HG03432 (cell line): ENCODE measurements around the gene UBXN11.

Experiments used
- ATAC-seq: cut with Tn5 transposase; IDR thresholded peaks from one replicate; pipeline ENCODE4 v1.9.1; 2021; ENCODE audit warnings: mild to moderate bottlenecking, moderate library complexity; ENCODE audit not compliant: unreplicated experiment

UBXN11 gene

DNA sequence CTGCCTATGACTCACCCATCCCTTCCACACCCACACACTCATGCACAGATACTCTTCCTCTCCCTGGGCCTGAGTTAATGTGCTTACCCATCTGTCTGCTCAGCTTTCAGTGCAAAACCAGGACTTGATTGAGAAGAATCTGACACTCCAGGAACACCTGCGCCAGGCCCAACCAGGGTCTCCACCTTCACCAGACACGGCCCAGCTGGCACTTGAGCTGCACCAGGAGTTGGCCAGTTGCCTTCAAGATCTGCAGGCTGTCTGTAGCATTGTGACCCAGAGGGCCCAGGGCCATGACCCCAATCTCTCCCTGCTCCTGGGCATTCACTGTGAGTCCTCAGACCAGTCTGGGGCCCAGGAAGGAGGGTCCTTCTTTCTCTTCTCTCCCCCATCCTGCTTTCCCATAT, 30.0 kb downstream of the UBXN11 start:
- no peak for ATAC-seq

DNA sequence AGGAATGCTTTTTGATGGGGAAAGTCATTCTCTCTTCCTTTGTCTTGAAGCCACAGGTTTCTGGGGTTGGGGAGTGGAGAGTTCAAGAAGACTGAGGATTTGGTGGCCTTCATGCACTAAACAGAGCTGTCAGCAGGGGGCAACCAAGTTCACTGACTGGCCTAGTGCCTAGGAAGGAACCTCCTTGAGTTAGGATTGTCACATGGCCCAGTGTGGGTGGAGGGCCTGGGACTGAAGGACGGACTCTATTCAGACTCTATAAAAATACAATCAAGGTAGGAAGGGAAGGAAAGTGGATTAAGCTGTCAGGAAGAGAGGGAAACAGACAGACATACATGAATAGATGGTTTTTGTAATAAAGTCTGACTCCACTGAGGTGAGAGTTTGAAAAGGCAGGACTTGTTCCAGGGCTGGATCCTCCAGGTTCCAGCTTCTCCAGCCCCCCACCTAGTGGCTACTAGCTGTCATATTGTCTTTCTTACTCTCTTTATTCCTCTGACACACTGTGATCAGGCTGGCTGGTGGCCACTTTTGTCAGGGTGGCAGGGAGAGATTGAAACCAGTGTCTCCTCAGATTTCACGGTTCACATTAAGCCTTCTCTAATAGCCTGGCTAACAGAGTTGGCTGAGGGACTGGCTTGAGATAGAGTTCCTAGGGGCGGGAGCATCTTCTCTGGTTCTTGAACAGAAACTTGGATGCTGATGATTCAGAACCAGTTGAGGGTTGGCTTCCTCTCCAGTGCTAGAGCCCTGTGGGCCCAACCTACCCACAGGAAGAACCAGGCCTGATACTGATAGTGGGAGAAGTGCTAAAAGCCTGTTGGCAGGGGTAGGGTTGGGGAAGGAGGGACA, 30.6 kb downstream of the UBXN11 start:
- no peak for ATAC-seq

DNA sequence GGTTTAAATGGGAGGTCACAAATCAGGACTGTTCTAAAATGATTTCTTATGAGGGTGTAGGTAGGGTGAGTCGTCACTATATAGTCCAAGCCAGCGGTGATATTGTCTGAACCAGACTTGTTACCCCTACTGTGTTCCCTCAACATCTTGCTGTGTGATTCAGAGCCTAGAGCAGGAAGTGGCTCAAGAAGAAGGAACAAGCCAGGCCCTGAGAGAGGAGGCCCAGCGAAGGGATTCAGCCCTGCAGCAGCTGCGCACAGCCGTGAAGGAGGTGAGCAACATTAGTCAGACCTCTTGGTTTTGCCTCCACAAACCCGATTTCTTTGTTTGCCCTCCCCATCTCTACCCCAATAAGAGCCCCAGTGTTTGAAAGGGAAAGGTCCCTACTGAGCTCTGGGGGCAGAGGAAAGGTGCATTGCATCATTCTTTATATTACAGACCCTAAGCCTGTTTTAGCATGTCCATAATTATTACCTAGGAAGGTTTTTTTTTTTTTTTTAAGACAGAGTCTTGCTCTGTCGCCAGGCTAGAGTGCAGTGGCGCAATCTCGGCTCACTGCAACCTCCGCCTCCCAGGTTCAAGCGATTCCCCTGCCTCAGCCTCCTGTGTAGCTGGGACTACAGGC, 31.5 kb downstream of the UBXN11 start:
- no peak for ATAC-seq

DNA sequence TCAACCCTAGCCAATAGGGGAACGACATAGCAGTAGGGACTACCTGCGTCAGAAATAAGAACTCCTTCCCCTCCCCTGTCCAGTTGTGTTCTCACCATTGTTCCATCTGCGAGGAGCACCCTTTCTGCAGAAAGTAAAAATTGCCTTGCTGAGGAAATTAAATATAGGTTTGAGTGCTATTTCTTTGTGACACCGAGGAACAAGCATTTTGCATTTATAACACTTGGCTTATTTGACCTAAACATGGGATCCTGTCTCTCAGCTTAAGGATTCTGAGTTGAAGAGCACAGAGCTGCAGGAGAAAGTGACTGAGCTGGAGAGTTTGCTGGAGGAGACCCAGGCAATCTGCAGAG, 37.3 kb downstream of the UBXN11 start:
- ATAC-seq, result no peak

DNA sequence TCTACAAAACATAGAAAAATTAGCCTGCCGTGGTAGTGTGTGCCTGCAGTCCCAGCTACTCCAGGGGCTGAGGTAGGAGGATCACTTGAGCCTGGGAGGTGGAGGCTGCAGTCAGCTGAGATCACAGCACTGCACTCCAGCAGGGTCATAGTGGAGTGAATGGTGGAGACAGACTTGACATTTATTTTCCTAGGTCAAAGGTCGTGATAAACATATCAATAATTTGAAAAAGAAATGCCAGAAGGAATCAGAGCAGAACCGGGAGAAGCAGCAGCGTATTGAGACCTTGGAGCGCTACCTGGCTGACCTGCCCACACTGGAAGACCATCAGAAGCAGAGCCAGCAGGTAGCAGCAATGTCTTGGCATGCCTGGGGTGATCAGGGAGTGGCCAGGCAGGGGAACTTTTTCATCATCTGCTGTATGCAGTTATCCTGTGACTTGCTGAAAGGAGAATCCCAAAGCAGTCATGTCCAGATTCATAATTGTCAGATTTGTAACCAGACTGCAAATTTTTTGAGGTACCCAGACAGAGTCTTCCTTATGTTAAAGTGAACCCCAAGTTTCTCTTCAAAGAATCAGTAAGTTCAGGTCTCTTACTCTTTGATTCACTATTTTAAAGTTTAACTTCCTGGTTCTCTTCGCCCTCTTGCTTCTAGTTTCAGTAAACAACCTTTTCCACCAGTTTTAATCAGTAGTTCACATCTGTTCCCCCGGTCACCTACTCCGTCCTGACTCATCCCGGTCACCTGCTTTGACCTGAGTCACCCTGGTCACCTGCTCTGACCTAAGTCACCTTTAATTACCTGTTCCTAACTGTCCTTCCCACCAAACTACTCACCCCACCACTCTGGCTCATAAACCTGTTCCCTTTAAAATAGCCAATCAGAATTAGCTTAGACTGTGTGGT, 37.9 kb downstream of the UBXN11 start:
- no peak for ATAC-seq

DNA sequence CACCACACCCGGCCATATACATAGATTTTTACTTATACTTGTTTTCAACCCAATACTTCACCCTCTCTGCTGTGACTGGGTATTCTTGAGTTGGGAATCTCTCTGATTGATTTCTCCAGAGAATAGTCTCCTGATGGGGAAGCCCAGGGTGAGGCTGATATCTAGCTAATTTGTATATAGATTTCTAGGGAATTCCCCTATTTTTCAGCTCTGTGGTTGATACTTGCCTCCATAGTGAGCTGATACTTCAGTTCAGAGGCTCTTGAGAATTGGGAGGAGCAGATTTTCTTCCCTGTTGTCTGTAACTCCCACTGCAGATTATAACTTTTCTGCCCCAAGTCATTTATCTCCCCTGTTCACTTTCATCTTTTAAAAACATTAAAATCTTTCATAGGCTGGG, 41.0 kb downstream of the UBXN11 start:
- no peak for ATAC-seq

DNA sequence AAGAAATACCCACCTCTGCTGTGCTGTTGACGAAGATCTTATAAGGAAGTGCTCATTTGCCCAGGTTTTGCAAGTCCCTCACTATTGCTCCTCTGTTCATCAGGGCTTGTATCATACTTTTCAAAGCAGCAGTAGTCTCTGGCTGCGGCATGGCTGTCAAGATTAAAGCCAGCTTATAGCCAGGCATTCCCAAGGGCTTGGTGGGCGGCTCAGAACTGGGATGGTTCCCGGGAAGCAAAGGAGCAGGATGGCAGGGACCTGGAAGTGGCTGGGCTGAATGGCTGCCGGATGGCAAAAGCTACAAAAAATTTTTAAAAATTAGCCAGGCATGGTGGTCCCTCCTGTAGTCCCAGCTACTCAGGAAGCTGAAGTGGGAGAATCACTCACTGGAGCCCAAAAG, 43.2 kb downstream of the UBXN11 start:
- ATAC-seq, result no peak

DNA sequence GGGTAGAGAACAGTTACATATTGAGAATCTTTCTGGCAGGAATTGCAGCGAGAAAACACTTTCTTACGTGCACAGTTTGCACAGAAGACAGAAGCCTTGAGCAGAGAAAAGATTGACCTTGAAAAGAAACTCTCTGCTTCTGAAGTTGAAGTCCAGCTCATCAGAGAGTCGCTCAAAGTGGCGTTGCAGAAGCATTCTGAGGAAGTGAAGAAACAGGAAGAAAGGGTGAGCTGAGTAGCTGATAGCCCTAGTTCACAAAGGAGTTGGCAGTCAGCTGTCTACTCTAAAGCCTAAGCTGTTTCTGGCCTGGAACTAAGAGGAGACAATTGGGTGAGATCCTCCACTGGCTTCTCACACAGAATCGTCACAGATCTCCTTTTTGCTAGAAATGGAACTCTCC, 46.9 kb downstream of the UBXN11 start:
- ATAC-seq, result no peak

DNA sequence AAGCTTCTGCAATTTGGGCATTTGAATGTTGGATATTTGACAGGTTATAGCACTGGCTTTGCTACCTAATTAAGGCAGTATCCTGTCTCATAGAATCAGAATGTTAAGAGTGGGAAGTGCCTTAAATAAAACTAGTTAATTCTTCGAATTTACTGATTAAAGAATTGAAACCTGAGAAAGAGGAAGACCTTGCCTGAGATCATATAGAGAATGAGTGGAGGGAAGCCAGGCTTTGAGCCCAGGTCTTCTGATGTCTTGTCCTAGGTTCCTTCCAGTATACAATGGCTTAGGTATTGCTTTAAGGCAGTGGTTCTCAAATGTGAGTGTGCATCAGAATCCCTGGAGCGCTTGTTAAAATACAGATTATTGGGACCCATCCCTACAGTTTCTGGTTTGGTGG, 47.4 kb downstream of the UBXN11 start:
- ATAC-seq, result no peak

DNA sequence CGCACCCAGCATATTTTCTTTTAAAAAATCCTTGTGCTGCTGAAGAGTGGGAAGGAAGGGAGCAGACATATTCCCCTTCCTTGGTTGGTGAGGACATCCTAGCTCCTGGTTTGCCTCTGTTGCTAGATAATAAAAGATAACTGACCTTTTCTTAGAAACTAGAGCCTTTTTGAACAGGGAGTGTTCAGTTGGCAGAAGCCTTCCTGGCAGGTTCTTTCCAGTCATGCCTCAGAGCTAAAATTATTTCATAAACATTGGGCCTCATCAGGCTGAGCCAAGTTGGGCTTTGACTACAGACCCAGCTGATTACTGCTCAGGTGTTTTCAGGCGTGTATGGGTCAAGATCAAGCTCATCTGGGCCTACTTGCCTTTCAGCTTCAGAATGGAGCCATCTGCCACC, 49.2 kb downstream of the UBXN11 start:
- no peak for ATAC-seq

DNA sequence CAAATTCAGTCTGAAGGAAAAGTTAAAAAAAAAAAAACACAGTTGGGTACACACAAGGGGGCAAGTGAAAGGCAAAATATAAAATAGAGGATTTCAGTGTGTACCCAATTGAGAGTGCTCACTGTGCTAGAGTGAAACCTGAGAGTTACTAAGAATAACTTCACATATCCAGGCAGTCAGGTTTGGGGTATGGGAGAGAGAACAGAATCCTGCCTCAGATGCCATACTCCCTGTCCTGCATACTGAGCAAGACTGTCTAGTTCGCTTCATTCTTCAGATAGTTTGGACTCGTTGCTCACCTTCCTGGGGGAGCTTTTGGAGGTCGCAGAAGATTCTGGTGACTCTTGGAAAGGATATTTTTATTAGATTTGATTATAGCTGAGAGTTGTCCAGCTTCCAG, 52.0 kb downstream of the UBXN11 start:
- ATAC-seq, result no peak

DNA sequence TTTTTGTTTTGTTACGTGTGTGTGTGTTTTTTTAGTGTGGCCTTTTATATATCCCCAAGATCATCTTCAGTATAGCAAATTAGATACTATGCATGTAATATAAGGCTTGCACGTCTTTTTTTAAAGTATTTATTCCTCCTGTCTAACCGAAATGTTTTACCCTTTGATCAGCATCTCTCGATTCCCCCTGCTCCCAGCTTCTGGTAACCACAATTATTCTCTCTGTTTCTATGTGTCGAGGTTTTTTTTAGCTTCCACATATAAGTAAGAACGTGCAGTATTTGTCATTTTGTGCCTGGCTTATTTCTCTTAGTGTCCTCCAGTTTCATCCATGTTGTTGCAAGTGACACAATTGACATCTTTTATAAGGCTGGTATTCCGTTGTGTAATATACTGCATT, 53.7 kb downstream of the UBXN11 start:
- ATAC-seq, result no peak

DNA sequence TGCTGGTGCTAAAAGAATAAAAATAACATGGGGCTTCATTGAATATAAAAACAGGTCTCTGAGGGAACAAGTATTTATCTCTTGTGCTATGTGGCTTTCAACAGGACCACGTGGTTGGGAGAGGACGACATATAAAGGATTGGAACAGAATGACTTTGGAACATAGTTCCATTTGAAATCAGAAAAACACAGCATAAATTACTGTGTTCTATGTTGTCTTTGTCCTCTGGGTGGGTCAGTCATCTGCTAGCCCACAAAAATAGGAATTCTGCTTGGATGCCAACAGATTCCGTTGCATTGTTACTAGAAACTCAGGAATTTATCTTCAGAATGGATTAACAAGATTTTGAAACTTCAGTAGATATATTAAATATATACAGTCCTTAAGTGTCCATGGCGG, 66.5 kb downstream of the UBXN11 start:
- no peak for ATAC-seq

DNA sequence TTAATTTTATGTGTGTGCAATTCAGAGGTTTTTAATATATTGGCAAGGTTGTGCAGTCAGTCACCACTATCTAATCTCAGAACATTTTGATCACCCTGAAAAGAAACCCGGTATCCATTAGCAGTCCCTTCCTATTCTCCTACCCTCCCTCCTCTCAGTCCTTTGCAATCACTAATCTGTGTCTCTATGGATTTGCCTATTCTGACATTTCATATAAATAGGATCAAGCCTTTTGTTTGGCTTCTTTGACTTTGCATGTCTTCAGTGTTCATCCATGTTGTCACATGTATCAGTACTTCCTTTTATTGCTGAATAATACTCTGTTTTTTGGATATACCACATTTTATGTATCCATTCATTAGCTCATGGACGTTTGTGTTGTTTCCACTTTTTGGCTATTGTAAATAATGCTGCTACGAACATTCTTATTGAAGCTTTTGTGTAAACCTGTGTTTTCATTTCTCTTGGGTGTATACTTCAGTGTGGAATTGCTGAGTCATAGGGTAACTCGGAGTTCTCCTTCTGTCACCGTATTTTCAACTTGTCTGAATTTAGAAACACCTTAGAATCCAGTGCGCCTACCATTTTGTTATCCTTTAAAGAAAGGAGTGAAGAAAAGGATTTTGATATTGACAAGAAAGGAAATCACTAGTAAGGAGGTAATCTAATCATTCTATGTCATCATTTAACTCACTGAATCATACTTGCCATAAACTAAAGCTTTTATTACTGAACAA, 69.0 kb downstream of the UBXN11 start:
- no peak for ATAC-seq

DNA sequence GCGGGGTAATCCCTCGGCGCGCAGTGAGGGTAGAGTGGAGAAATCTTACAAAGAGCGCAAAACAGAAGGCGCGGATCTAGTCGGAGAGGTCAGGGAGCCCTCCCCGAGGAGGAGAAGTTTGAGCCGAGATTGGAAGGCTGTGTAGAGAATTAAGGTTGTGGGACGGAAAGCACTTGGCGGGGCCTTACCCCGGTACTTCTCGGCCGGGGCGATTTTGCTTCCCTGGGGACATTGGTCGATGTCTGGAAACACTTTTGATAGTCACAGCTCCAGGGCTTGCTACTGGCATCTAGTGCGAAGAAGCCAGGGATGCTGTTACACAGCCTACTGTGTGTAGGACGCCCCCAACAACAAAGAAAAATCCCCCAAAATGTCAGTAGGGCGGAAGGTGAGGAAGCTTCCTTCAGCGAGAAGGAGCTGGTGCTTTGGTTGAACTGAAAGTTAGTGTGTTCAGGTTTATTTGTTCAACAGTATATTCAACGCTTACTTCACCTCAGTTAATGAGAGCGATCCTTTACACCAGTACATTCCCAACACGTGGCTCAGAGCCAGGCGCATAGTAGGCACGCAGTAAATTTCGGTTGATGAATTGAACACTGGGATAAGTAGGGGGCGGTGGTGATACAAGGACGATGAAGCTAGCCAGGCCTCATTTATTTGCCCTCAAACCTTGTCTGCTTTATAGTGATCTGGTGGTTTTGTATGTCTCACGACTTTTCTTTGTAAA, 71.6 kb downstream of the UBXN11 start:
- no peak for ATAC-seq

DNA sequence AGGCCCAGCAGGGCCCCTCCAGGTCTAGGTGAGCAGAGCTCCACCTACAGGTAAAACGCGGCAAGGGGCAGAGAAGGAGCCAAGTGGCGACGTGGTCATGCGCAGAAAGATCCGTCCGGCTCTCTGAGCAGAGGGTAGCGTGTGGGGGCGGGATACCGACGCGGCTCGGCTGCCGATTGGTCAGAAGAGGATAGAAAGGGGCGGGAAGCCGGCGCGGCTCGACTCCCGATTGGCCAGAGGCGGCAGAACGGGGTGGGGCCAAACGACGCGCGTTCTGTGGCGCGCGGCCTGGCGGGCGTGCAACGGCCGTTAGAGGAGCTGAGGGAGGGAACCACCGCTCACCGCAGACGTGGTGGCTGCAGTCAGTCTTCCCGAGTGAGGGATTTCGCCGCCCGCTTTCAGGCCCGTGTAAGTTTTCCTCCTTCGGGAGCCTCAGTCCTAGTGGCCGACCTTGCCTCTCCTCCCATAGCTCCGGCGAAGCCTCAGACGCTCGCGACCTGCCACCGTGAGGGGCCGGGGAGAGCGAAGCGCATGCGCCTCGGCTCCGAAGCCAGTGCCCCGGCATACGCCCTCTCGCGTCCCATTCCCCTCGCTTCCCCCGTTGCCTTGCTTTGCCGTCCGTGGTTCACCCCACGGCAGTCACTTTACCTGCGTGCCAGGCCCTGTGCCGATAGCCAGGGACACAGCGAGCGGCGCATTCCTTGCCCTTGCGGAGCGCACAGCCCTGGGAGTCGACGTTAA, 72.4 kb downstream of the UBXN11 start, which contains the start of gene CEP85:
TSS of gene CEP85 (plus strand) at position 298 of the 741 bp plus-strand sequence. CDS start 5,584 bp downstream, outside the sequence.
- ATAC-seq, result peak; percentile 89
